Progenitor cell of endocrine pancreas (in vitro differentiated cells): ENCODE results near the gene DELE1. TPM values are rescaled to one million over a fixed set of nuclear protein-coding genes. Genes with fewer than 3 reads are reported as not detected.

Experiments used
- DNase-seq: peaks from one replicate; pipeline ENCODE4 v3.0.0; 2021; ENCODE audit warnings: low spot score; ENCODE audit not compliant: unreplicated experiment
- H3K27ac Mint-ChIP-seq: 2 replicates; pipeline ENCODE4 v1.8.0; 2021; ENCODE audit warnings: mild to moderate bottlenecking, moderate library complexity, mixed read lengths
- H3K27me3 Mint-ChIP-seq: 2 replicates; pipeline ENCODE4 v1.8.0; 2021; ENCODE audit warnings: mixed read lengths
- H3K36me3 Mint-ChIP-seq: 2 replicates; pipeline ENCODE4 v1.8.0; 2022; ENCODE audit warnings: mixed read lengths; ENCODE audit not compliant: insufficient read depth
- H3K4me1 Mint-ChIP-seq: 2 replicates; pipeline ENCODE4 v1.8.0; 2021; ENCODE audit warnings: low read depth, mixed read lengths
- H3K4me3 Mint-ChIP-seq: 2 replicates; pipeline ENCODE4 v1.8.0; 2021; ENCODE audit warnings: low read depth, mild to moderate bottlenecking, moderate library complexity, mixed read lengths
- H3K9me3 Mint-ChIP-seq: 2 replicates; pipeline ENCODE4 v1.8.0; 2021; ENCODE audit warnings: low read depth, mixed read lengths
- CTCF ChIP-seq: fragments of 200-600 bp; sonication (generic); IDR thresholded peaks from one replicate; pipeline ENCODE4 v1.5.0; 2021; ENCODE audit warnings: antibody characterized with exemption, mild to moderate bottlenecking; ENCODE audit not compliant: unreplicated experiment
- total RNA-seq: library from RNA; stranded (reverse); gene quantifications from 2 replicates; pipeline ENCODE4 v1.2.1, GENCODE V29; 2021

DELE1 gene
- total RNA-seq, 1 donor from 2014 or later: 86.1 TPM

GRCh38 chr5:141906517-141906916 lies 17.2 kb upstream of the DELE1 start:
- TF ChIP-seq CTCF: no peak
- Mint-ChIP-seq H3K36me3 (no peaks in the 10 kb centered on the region), H3K9me3 (no peaks in the 10 kb centered on the region), H3K27me3 (peaks cover 6% of the 10 kb centered on the region), H3K27ac (no peak overlapping the region), H3K4me3 (no peak overlapping the region), H3K4me1 (no peaks in the 10 kb centered on the region)
- no peak for DNase-seq

GRCh38 chr5:141906972-141907371 lies 16.7 kb upstream of the DELE1 start:
- no peak overlapping the region for H3K27ac Mint-ChIP-seq
- no peaks in the 10 kb centered on the region for H3K36me3 Mint-ChIP-seq
- no peaks in the 10 kb centered on the region for H3K4me1 Mint-ChIP-seq
- H3K9me3 Mint-ChIP-seq: no peaks in the 10 kb centered on the region
- H3K4me3 Mint-ChIP-seq: no peak overlapping the region
- TF ChIP-seq CTCF: no peak
- H3K27me3 Mint-ChIP-seq: peaks cover 6% of the 10 kb centered on the region
- no peak for DNase-seq

GRCh38 chr5:141908796-141909195 lies 14.9 kb upstream of the DELE1 start:
- Mint-ChIP-seq H3K36me3 (no peaks in the 10 kb centered on the region), H3K27me3 (peaks cover 19% of the 10 kb centered on the region), H3K4me3 (no peak overlapping the region), H3K27ac (no peak overlapping the region), H3K4me1 (no peaks in the 10 kb centered on the region), H3K9me3 (no peaks in the 10 kb centered on the region)
- no peak for DNase-seq
- TF ChIP-seq CTCF: no peak

GRCh38 chr5:141909212-141909611 lies 14.5 kb upstream of the DELE1 start:
- H3K9me3 Mint-ChIP-seq: no peaks in the 10 kb centered on the region
- peaks cover 21% of the 10 kb centered on the region for H3K27me3 Mint-ChIP-seq
- H3K4me1 Mint-ChIP-seq: peaks cover 2% of the 10 kb centered on the region
- H3K4me3 Mint-ChIP-seq: no peak overlapping the region
- no peak overlapping the region for H3K27ac Mint-ChIP-seq
- no peak for DNase-seq
- TF ChIP-seq CTCF: no peak
- no peaks in the 10 kb centered on the region for H3K36me3 Mint-ChIP-seq

GRCh38 chr5:141910271-141910673 lies 13.4 kb upstream of the DELE1 start:
- Mint-ChIP-seq H3K4me1 (peaks cover 2% of the 10 kb centered on the region), H3K9me3 (no peaks in the 10 kb centered on the region), H3K27ac (no peak overlapping the region), H3K36me3 (no peaks in the 10 kb centered on the region), H3K27me3 (peaks cover 27% of the 10 kb centered on the region), H3K4me3 (no peak overlapping the region)
- no peak for TF ChIP-seq CTCF
- DNase-seq: no peak
